Mammary epithelial cell (primary cell): ENCODE data around the gene CRTC2.

Source experiments
- CTCF ChIP-seq, 2 donors: IDR thresholded peaks in 1 of 2; conservative IDR thresholded peaks in 1 of 2; 2 replicates each; pipeline ENCODE4 v1.5.1; 2011 to 2012; ENCODE audit warnings: inconsistent platforms in 2 of 2, low read length in 2 of 2, mild to moderate bottlenecking in 2 of 2, control low read depth in 1 of 2, low read depth in 1 of 2; ENCODE audit not compliant: insufficient read depth in 1 of 2; ENCODE audit errors: extremely low read depth in 1 of 2
- EZH2 ChIP-seq: IDR thresholded peaks from 2 replicates; pipeline ENCODE4 v1.6.1; 2012; ENCODE audit warnings: low read length, inconsistent platforms, borderline replicate concordance

DNA sequence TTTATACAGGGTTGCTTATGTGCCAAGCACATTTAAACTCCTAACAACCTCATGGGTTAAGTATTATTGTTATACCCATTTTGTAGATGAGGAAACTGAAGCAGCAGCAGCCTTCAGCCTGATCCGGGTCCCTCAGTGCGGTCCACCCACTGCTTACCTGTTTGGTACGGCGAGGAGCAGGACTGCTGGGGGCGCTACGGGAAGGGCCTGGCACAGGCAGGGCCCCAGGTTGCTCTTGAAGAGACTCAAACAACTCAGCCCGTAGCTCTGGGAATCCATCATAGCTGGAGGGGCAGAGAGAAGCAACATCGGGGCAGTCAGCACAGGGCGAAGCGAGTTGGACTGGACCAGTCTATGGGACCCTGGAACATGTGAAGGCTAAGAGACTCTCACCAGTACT, 21.1 kb downstream of the CRTC2 start:
- TF ChIP-seq CTCF (conservative IDR thresholded peaks at IDR 0.05 in 1 of 2, IDR thresholded peaks at IDR 0.05 in 1 of 2; ENCODE audit: extremely low read depth in 1 of 2, insufficient read depth in 1 of 2, low read depth in 1 of 2, low read length in 2 of 2): no peak
- no peak for TF ChIP-seq EZH2
